HCT116 (cell line): ENCODE measurements around the gene GOLGA1. TPM values are rescaled to one million over a fixed set of nuclear protein-coding genes. Genes with fewer than 3 reads are reported as not detected.
A peak's percentile ranks its signal among the peaks of the same experiment; 100 is the strongest.

Experiments used
- ATAC-seq: fragments of 200-7000 bp; cut with Tn5 transposase; 2 replicates; pipeline ENCODE4 v1.9.1; 2020; ENCODE audit warnings: mild to moderate bottlenecking, moderate library complexity
- BruUV-seq: library from RNA; stranded (reverse); fragments of 400-500 nt; replicated peaks from 2 replicates; lab custom pipeline; 2021; lab: Mats Ljungman, UMichigan
- CTCF ChIA-PET: fragments of 300-600 bp; sonication (Branson Sonifier 250); formaldehyde crosslinking; loops from one replicate; lab custom pipeline; 2021; ENCODE audit warnings: antibody characterized with exemption; lab: Charles Lee
- POLR2A ChIA-PET: fragments of 300-600, 350-600 bp; sonication (Branson Sonifier 250); formaldehyde crosslinking; loops from one replicate; lab custom pipeline; 2021; ENCODE audit warnings: antibody characterized with exemption; lab: Charles Lee
- RAD21 ChIA-PET, 2 experiments: fragments of 300-600 bp; sonication (Branson Sonifier 250); formaldehyde crosslinking; loops; one replicate each; lab custom pipeline; 2023; ENCODE audit warnings: low total read pairs in 2 of 2; ENCODE audit not compliant: uncharacterized antibody in 2 of 2, unreplicated experiment in 2 of 2, low non-redundant PET in 1 of 2; lab: Charles Lee
- DNase-seq: peaks from one replicate; pipeline ENCODE4 v3.0.0-alpha.2; 2010; ENCODE audit warnings: low read depth, low spot score
- H2AFZ ChIP-seq: fragments of 200-600 bp; shearing (Covaris generic), sonication (generic); 2 replicates; pipeline ENCODE4 v1.6.1; 2017; ENCODE audit warnings: low read depth, mixed run types, mixed read lengths, antibody characterized with exemption, low read length; ENCODE audit not compliant: poor library complexity, severe bottlenecking
- H3K27ac ChIP-seq: 2 replicates; pipeline ENCODE4 v1.5.1; 2012; ENCODE audit warnings: low read depth, low read length
- H3K27me3 ChIP-seq: fragments of 200-600 bp; sonication (generic); 2 replicates; pipeline ENCODE4 v1.6.1; 2016; ENCODE audit warnings: mixed run types, low read length, mixed read lengths; ENCODE audit not compliant: insufficient read depth
- H3K36me3 ChIP-seq, 2 experiments: fragments of 200-500 bp in 1 of 2; fragments of 200-600 bp in 1 of 2; sonication (Bioruptor generic) in 1 of 2; sonication (generic) in 1 of 2; 2 replicates each; pipeline versions ENCODE4 v1.5.1 to v1.6.1; 2014 to 2016; ENCODE audit warnings: low read length in 2 of 2, inconsistent platforms in 1 of 2, mixed read lengths in 1 of 2, mixed run types in 1 of 2; ENCODE audit not compliant: insufficient read depth in 2 of 2, control insufficient read depth in 1 of 2
- H3K4me1 ChIP-seq, 2 experiments: fragments of 200-600 bp in 1 of 2; sonication (generic) in 1 of 2; 2 replicates each; pipeline versions ENCODE4 v1.5.1 to v1.6.1; 2012 to 2017; ENCODE audit warnings: low read length in 2 of 2, inconsistent platforms in 1 of 2, mild to moderate bottlenecking in 1 of 2, mixed read lengths in 1 of 2, mixed run types in 1 of 2, moderate library complexity in 1 of 2; ENCODE audit not compliant: insufficient read depth in 2 of 2, control insufficient read depth in 1 of 2
- H3K4me2 ChIP-seq: fragments of 200-600 bp; sonication (generic); 2 replicates; pipeline ENCODE4 v1.6.1; 2017; ENCODE audit warnings: mixed run types, low read length, mixed read lengths
- H3K4me3 ChIP-seq, 2 experiments: fragments of 200-600 bp in 1 of 2; sonication (generic) in 1 of 2; replicated peaks in 1 of 2; 2 replicates each; pipeline ENCODE4 v1.5.1; 2011 to 2016; ENCODE audit warnings: low read length in 2 of 2, control low read depth in 1 of 2, low read depth in 1 of 2, mild to moderate bottlenecking in 1 of 2, mixed read lengths in 1 of 2, mixed run types in 1 of 2
- H3K79me2 ChIP-seq: fragments of 200-600 bp; sonication (generic); 2 replicates; pipeline ENCODE4 v1.6.1; 2017; ENCODE audit warnings: mild to moderate bottlenecking, mixed run types, low read length, moderate library complexity, mixed read lengths; ENCODE audit not compliant: insufficient read depth
- H3K9ac ChIP-seq: fragments of 200-600 bp; sonication (generic); 2 replicates; pipeline ENCODE4 v1.6.1; 2016; ENCODE audit warnings: low read length, mixed read lengths
- H3K9me2 ChIP-seq: fragments of 200-600 bp; sonication (generic), shearing (Covaris generic); 2 replicates; pipeline ENCODE4 v1.6.1; 2017; ENCODE audit warnings: mixed run types, mild to moderate bottlenecking, moderate library complexity; ENCODE audit not compliant: insufficient read depth
- H3K9me3 ChIP-seq, 2 experiments: fragments of 200-500 bp in 1 of 2; fragments of 200-600 bp in 1 of 2; sonication (Bioruptor generic) in 1 of 2; sonication (generic) in 1 of 2; 2 replicates each; pipeline ENCODE4 v1.6.1; 2014 to 2017; ENCODE audit warnings: low read length in 2 of 2, mixed read lengths in 2 of 2, inconsistent platforms in 1 of 2, low read depth in 1 of 2, mild to moderate bottlenecking in 1 of 2, mixed run types in 1 of 2, moderate library complexity in 1 of 2; ENCODE audit not compliant: control insufficient read depth in 1 of 2, insufficient read depth in 1 of 2
- H4K20me1 ChIP-seq: fragments of 200-600 bp; sonication (generic), shearing (Covaris generic); 2 replicates; pipeline ENCODE4 v1.6.1; 2017; ENCODE audit warnings: mixed run types, mild to moderate bottlenecking, moderate library complexity; ENCODE audit not compliant: insufficient read depth
- CEBPB ChIP-seq: IDR thresholded peaks from 2 replicates; pipeline ENCODE4 v1.6.1; 2012; ENCODE audit warnings: low read depth
- EGR1 ChIP-seq: IDR thresholded peaks from 2 replicates; pipeline ENCODE4 v1.6.1; 2012; ENCODE audit warnings: low read depth
- ELF1 ChIP-seq: IDR thresholded peaks from 2 replicates; pipeline ENCODE4 v1.6.1; 2012; ENCODE audit warnings: low read depth, borderline replicate concordance
- EZH2phosphoT487 ChIP-seq: fragments of 200-600 bp; IDR thresholded peaks from 2 replicates; pipeline ENCODE4 v1.6.1; 2018; ENCODE audit warnings: antibody characterized with exemption, borderline replicate concordance
- FOSL1 ChIP-seq: IDR thresholded peaks from 2 replicates; pipeline ENCODE4 v1.6.1; 2012; ENCODE audit warnings: low read depth
- SIN3A ChIP-seq: IDR thresholded peaks from 2 replicates; pipeline ENCODE4 v1.6.1; 2012; ENCODE audit warnings: low read depth
- TCF7L2 ChIP-seq: IDR thresholded peaks from 2 replicates; pipeline ENCODE4 v1.7.0; 2011; ENCODE audit warnings: borderline replicate concordance, inconsistent platforms; ENCODE audit not compliant: insufficient read depth, insufficient read length; ENCODE audit errors: extremely low read depth
- ZNF274 ChIP-seq: fragments of 200-500 bp; sonication (Bioruptor generic); IDR thresholded peaks from 2 replicates; pipeline ENCODE4 v1.6.1; 2014; ENCODE audit warnings: mild to moderate bottlenecking, low read depth, low read length, inconsistent platforms
- intact Hi-C: fragments of 100-400 bp; cut with micrococcal nuclease; formaldehyde crosslinking; loops from 2 replicates; pipeline ENCODE4 v1.10.0; 2022
- total RNA-seq: library from RNA; stranded (reverse); gene quantifications from one replicate; pipeline ENCODE4 v1.2.1, GENCODE V29; 2021; ENCODE audit not compliant: unreplicated experiment
- TF ChIP-seq, protein P1 (sequence below): IDR thresholded peaks from 2 replicates; pipeline ENCODE4 v1.6.1; 2012; ENCODE audit warnings: low read depth

Gene GOLGA1
- total RNA-seq, 1 experiment from 2014 or later, result 13.1 TPM

DNA sequence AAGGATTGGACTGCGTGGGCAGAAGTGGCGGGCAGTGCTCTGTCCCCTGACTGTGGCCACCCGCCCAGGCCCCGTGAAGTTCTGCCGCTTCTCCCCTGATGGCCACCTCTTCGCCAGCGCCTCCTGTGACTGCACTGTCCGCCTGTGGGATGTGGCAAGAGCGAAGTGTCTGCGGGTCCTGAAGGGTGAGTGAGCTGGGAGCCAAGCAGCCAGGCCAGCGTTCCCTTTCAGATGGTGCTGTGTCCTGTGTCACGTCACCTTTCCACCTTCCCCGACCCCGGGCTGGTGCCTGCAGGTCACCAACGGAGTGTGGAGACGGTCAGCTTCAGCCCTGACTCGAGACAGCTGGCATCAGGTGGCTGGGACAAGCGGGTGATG, 85.3 kb downstream of the GOLGA1 start:
- no TSS peak for BruUV-seq
- H3K9me3 ChIP-seq, result no peaks in the 10 kb centered on the region
- no peak for TF ChIP-seq ZNF274
- H3K4me3 ChIP-seq, result no peak overlapping the region
- ChIA-PET RAD21 (interaction anchor here in 1 of 2 experiments (0.7 to 2.3 kb wide), 2 partner anchors 79 to 84 kb away, joined by 3 to 6 read pairs; partner anchors contain the start of gene NR6A1), CTCF (interaction anchor here (0.5 to 11.7 kb wide), 12 partner anchors 11 to 521 kb away, joined by 3 to 601 read pairs (median 4); partner anchors contain the start of genes NR6A1 and OLFML2A), POLR2A (interaction anchor here (1.0 to 4.4 kb wide), 5 partner anchors 18 to 84 kb away, joined by 3 to 21 read pairs (median 8); partner anchors contain the start of genes NR6A1 and OLFML2A)
- peaks cover 27% of the 10 kb centered on the region for H3K79me2 ChIP-seq
- intact Hi-C loops, result loop anchor here (5.0 to 10.0 kb wide), 2 partner anchors 287 to 441 kb away; partner anchors contain the start of genes PSMB7 and SCAI
- peaks cover 12 to 56% of the 10 kb centered on the region in 2 experiments; a peak in 3 of 4 replicates for H3K4me1 ChIP-seq
- H3K9me2 ChIP-seq, result no peaks in the 10 kb centered on the region
- H3K9ac ChIP-seq, result no peak overlapping the region
- peaks cover 46% of the 10 kb centered on the region for H4K20me1 ChIP-seq
- ATAC-seq (no peak), DNase-seq (no peak)
- H3K36me3 ChIP-seq, result peaks cover 30 to 36% of the 10 kb centered on the region in 2 experiments
- no peak overlapping the region for H2AFZ ChIP-seq
- H3K27ac ChIP-seq, result peak overlapping the region; percentile 18; the same call in 1 of the 2 replicates
- H3K27me3 ChIP-seq, result no peaks in the 10 kb centered on the region
- H3K4me2 ChIP-seq, result no peak overlapping the region

DNA sequence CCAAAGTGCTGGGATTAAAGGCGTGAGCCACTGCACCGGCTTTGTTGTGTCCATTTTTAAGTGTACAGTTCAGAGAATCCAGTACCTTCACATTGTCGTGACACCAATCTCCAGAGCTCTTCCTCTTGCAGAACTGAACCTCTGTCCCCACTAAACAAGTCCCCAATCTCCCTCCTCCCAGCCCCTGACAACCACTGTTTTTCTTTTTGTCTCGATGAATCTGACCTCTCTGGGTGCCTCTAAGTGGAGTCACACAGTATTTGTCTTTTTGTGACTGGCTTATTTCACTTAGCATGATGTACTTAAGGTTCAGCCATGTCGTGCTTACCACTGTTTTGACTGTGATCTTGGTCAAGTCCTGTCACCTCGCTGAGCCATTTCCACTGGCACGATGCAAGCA, 86.1 kb downstream of the GOLGA1 start:
- peaks cover 5 to 49% of the 10 kb centered on the region in 2 experiments; a peak in 3 of 4 replicates for H3K4me1 ChIP-seq
- POLR2A ChIA-PET, result interaction anchor here (2.6 to 4.4 kb wide), 2 partner anchors 75 to 83 kb away, joined by 8 to 21 read pairs; partner anchors contain the start of gene NR6A1
- CTCF ChIA-PET, result interaction anchor here (0.8 to 11.7 kb wide), 6 partner anchors 14 to 522 kb away, joined by 3 to 601 read pairs (median 16); partner anchors contain the start of genes NR6A1 and OLFML2A

More for the DNA sequence above, 86.1 kb downstream of the GOLGA1 start:
- Histone ChIP-seq H3K79me2 (peaks cover 20% of the 10 kb centered on the region), H3K36me3 (peaks cover 23 to 29% of the 10 kb centered on the region in 2 experiments), H3K9me2 (no peaks in the 10 kb centered on the region), H3K9ac (no peak overlapping the region), H3K27ac (no peak overlapping the region), H3K4me2 (no peak overlapping the region), H2AFZ (no peak overlapping the region), H3K27me3 (no peaks in the 10 kb centered on the region), H4K20me1 (peaks cover 39% of the 10 kb centered on the region), H3K4me3 (no peak overlapping the region), H3K9me3 (no peaks in the 10 kb centered on the region)
- no peak for TF ChIP-seq EGR1
- TF ChIP-seq, protein P1, sequence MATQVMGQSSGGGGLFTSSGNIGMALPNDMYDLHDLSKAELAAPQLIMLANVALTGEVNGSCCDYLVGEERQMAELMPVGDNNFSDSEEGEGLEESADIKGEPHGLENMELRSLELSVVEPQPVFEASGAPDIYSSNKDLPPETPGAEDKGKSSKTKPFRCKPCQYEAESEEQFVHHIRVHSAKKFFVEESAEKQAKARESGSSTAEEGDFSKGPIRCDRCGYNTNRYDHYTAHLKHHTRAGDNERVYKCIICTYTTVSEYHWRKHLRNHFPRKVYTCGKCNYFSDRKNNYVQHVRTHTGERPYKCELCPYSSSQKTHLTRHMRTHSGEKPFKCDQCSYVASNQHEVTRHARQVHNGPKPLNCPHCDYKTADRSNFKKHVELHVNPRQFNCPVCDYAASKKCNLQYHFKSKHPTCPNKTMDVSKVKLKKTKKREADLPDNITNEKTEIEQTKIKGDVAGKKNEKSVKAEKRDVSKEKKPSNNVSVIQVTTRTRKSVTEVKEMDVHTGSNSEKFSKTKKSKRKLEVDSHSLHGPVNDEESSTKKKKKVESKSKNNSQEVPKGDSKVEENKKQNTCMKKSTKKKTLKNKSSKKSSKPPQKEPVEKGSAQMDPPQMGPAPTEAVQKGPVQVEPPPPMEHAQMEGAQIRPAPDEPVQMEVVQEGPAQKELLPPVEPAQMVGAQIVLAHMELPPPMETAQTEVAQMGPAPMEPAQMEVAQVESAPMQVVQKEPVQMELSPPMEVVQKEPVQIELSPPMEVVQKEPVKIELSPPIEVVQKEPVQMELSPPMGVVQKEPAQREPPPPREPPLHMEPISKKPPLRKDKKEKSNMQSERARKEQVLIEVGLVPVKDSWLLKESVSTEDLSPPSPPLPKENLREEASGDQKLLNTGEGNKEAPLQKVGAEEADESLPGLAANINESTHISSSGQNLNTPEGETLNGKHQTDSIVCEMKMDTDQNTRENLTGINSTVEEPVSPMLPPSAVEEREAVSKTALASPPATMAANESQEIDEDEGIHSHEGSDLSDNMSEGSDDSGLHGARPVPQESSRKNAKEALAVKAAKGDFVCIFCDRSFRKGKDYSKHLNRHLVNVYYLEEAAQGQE, result no peak
- TF ChIP-seq FOSL1, result no peak
- TF ChIP-seq ELF1, result no peak
- TF ChIP-seq SIN3A, result no peak
- TF ChIP-seq EZH2phosphoT487, result no peak
- no peak for TF ChIP-seq CEBPB
- TF ChIP-seq TCF7L2, result no peak
- intact Hi-C loops, result loop anchor here (5.0 to 10.0 kb wide), 2 partner anchors 287 to 440 kb away; partner anchors contain the start of genes PSMB7 and SCAI
- ATAC-seq (no peak), DNase-seq (no peak)
- BruUV-seq, result no TSS peak
- RAD21 ChIA-PET, result interaction anchor here in 1 of 2 experiments (2.3 kb wide), 1 partner anchor 83 kb away, joined by 6 read pairs; the partner anchor contains the start of gene NR6A1
